ENCODE data around the gene SCGN.

Gene SCGN, protein sequence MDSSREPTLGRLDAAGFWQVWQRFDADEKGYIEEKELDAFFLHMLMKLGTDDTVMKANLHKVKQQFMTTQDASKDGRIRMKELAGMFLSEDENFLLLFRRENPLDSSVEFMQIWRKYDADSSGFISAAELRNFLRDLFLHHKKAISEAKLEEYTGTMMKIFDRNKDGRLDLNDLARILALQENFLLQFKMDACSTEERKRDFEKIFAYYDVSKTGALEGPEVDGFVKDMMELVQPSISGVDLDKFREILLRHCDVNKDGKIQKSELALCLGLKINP

DNA sequence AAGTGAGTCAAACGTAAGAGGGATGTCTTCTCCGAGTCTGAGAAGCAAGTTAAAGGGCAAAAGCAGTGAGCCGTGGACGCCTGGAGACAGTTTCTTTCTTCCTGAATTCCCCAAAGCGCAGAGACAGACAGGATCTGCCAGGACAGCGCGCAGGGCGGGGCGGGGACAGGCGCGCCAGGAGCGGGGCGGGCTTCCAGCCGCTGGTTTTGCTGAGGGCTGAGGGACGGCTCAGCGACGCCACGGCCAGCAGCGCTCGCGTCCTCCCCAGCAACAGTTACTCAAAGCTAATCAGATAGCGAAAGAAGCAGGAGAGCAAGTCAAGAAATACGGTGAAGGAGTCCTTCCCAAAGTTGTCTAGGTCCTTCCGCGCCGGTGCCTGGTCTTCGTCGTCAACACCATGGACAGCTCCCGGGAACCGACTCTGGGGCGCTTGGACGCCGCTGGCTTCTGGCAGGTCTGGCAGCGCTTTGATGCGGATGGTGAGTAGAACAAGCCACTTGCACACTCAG lies at the start of gene SCGN:
Gene SCGN (plus strand): TSS at position 209 of the 509 bp plus-strand sequence. CDS start 189 bp downstream, at position 398.
- DNase-seq: no peak

DNA sequence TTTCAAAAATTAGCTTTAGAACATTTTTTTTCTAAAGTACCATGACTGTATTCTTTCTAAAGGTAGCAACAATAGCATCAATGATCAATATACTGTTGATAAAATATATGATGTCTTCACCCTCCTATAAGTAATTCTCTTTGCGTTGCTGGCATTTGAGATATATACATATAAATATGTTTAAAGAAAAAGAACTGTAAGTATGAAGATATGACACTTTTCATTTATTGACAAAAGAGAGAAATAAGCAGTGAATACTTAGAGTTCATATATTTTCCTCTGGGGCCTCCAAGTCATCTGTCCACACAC lies 49.4 kb upstream of the SCGN start:
- no peak for DNase-seq

- no peak for DNase-seq
These were observed 48.8 kb upstream of the SCGN start for GRCh38 chr6:25603251-25603650.

DNA sequence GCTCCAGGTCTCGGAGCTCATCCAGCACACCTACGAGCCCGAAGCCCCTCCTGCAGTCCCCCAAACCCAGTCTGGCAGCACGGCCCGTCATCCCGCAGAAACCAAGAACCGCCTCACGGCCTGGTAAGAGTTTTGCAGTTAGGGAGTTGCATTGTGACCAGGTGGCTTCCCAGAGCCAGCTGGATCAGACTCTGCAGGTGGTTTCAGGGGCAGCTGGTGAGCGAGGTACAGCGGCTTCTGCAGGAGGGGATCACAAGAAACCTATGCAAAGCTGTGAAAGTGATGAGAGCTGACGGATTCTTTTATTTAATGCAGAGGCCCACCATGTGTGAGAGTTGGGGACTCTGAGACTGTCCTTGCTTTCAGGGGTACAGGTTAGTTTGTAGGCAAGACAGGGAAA lies 45.9 kb upstream of the SCGN start:
- no peak for DNase-seq

DNA sequence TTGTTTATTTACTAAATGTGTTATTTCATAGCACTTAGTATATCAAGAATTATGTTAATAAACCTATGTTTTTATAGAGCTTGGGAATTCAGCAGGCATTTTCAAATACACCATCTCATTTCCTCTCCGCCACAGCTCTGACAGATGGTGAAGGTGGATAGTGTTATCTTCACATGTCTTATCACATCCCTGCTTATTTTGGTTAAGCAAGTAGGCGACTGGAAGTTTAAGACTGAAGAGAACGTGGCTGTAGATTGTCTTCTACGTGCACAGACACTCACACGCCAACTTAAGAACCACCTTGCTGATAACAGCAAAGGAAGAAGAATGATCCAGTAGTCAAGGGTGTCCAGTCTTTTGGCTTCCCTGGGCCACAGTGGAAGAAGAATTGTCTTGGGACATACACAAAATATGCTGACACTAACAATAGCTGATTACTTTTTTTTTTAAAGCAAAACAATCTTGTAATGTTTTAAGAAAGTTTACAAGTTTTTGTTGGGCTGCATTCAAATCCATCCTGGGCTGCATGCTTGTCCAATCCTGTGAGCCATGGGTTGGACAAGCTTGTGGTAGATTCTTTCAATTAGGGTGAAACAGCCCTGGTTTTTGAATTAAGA lies 43.3 kb upstream of the SCGN start:
- DNase-seq: no peak

DNA sequence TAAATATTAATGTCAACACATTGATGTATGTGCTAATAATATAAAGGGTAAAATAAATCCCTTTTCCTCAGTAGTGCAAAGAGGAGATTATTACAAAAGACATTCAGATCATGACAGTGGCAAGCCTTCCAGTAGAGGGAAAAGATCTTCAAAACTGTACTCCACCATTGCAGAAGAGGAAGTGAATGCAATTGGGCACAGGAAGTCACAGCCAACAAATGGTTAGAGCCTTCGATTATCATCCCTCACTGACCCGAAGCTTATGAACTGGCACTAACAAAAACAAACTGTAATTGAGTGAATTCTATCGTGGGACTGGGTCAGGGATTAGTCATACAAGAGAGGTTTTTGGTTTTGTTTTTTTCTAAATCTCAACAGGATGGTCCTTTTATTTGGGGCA lies 39.3 kb upstream of the SCGN start:
- peak; percentile 71 for DNase-seq

DNA sequence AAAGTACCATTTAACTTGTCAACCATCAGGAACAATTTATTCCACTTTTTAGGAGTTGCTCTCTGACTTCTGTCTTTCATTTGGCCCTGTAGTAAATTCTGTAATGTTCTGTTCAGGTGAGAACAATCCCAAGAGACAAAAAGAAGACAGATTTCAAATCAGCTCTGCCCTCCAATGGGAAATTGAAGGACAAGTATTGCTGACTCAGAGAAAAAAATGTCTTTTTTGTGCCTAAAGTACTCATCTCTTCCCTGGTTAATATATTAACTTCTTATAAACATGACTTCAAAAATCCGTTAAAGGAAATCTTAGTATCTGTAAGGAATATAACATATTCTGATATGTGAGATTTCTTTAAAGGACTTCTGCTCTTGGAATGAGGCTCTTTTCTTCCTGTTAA lies 38.6 kb upstream of the SCGN start:
- no peak for DNase-seq

DNA sequence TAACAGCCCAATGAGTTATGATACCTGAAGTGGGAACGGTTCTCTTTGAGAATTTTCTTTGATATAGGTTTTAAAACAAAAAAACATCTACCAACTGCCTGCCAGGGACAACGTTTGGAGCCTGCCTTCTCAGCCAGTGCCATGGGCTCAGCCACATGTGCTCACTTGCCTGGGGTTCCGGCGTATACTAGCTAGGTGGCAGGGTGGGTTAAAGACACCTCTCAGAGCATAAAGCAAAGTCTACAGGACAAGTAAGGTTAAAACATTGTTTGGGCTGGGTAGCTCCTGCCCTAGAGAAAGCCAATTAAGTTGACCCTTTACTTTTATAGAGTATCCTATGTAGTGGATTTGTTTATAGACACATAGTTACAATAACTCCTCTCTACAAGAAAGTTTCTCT lies 38.0 kb upstream of the SCGN start:
- no peak for DNase-seq

DNA sequence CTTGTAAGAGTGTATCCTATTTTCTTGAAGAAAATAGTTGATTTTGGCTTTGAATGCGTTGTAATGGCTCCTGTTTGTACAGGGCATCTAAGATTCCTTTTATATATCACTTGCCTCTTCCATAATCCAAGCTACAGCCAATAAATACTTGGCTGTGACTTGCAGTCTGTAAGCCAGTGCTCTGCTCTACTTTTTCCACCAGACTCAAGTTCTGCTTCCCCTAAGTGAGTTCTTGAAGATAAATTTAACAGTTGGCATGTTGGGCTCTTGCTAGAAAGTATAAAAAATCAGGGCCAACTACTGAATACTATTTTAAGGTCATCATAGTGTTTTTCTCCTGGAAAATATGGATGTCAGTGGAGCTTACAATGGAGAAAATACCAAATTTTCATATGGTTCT lies 36.5 kb upstream of the SCGN start:
- DNase-seq: no peak

DNA sequence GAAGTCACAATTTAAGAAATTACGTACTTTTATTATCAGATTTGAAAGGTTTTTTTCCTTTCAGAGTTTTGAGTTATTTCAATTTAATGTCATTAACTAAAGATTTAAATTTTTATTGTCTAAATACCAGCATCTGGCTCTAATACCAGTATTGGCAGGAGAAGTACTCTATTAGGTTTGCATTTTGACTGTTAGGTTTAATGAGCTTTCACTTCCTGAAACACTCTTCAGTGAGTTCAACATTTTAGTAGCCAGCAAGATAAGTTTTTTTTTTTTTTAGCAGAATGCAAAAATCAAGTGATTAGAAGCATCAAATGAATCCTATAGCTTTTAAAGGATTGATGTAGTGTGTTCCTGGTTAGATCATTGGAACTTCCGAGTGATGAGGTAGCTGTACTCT lies 34.0 kb upstream of the SCGN start:
- DNase-seq: peak; percentile 69

- peak; percentile 76 for DNase-seq
These were observed 32.8 kb upstream of the SCGN start for GRCh38 chr6:25619217-25619616.

GRCh38 chr6:25620391-25620790 lies 31.6 kb upstream of the SCGN start:
- DNase-seq: no peak

DNA sequence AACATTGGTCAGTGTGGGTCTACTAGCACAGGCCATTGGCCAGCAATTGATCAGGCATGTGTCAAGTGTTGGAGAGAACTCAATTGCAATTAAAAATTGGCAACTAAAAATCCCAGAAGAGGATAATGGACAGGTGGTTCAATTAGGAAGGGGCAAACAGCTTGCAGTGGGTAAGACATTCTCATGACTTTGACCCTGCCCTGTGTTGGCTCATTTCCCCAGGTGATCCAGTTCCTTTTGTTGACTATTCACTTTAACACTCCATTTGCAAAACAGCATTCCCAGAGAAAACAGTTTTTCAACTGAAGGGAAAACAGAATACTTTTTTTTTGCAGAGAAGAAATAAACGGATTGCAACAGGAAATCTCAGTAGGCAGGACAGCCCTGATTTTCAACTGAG lies 28.9 kb upstream of the SCGN start:
- no peak for DNase-seq

GRCh38 chr6:25623879-25624278 lies 28.1 kb upstream of the SCGN start:
- no peak for DNase-seq

GRCh38 chr6:25627001-25627400 lies 25.0 kb upstream of the SCGN start:
- no peak for DNase-seq

GRCh38 chr6:25628471-25629197 lies 23.4 kb upstream of the SCGN start:
- no peak for DNase-seq

- no peak for DNase-seq
These were observed 22.8 kb upstream of the SCGN start for GRCh38 chr6:25629198-25629576.

DNA sequence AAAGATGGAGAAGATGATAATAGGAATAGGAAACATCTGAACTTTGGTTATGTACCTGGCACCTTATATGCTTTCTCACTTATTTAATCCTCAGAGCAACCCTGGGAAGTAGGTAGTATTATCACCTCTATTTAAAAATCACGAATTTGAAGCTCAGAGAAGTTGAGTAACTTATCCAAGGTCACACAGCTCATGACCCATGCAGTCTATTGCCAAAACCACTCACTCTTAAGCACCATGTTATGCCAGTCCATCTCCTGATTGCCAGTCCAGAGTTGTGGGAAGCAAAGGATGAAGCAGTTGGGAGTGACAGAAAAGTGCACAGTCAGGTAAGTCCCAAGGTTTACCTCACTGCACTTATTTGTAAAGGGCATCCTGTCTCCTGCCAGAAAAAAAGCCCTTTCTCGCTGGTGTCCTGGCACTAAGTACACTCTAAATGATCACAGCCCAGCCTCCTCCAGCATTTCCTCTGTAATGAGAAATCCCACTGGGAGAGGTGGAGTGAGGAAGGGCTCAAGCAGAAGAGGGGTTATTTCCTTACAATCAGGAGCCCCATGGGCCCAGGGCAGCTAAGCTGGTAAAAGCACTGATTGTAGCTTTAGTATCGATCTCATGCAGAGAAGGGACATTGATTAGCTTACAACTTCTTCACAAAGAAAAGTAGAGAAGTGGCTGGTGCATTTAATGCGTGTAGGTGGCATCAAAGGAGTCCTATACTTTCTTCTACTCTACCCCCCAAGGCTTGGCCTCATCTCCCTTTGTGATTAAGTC lies 21.3 kb upstream of the SCGN start:
- DNase-seq: no peak

- DNase-seq: no peak
These were observed 16.1 kb upstream of the SCGN start for GRCh38 chr6:25635886-25636317.

DNA sequence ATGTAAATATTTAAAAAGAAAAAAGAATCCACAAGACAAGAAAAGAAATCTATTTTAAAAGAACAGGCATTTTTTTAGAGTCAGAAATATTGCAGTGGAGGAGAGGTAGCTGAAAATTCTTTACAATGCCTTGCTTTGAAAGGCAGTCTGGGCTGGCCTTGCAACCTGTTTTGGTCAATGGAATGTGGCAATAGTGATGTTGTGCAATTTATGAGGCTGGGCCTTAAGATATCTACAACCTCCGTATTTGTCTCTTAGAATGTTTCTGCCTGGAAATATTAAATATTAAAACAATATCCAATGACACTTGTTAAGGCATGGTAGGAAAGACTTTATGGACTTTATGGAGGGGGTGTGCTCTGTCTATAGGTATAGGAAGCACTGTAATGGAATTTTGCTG lies 14.8 kb upstream of the SCGN start:
- peak; percentile 39 for DNase-seq

DNA sequence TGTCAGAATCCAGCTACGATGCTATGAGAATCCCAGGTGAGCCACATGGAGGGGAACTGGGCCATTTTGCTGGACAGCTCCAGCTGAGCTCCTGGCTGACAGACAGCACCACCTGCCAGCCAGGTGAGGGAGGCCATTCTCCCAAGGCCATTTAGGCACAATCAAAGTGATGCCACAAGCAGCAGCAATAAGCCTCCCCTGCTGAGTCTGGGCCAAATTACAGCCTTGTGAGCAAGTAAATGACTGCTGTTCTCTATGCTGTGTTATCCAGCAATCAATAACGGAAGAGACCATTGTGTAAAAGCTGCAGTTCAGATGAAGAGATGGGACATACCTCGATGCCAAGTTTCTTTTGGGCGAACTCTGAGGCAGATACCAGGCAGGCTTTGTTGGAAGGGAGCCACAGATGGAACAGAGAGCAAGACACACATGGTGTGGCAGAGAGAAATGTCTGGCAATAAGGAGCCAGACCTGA lies 14.0 kb upstream of the SCGN start:
- no peak for DNase-seq

- no peak for DNase-seq
These were observed 12.4 kb upstream of the SCGN start for GRCh38 chr6:25639653-25640052.

DNA sequence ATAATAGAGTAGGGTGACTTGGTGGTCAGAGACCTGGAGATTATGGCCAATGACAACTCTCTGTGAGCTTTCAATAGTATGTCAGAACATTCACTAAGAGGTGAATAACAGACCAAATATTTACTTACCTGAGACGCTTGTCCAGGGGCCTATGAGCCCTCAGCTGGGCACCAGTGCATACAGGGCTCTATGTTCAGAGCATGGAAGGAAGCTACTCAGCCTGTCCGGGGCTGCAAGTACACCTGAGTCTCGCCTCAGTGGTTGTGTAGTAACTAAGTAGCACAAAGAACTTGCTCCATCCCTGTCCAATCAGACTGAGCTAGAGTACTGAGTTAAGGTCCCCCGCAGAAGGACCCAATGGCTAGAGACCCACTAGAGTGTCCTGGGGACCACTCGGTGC lies 11.6 kb upstream of the SCGN start:
- DNase-seq: no peak
